Fibroblast of skin of right quadriceps (primary cell): ENCODE data around the gene PLEK2.
"Not testable (repeated sequence)": the region's sequence is repeated elsewhere in the genome, so short reads cannot be mapped to it uniquely, and the experiment has no call there.

Experiments used
- DNase-seq: peaks from one replicate; pipeline ENCODE4 v3.0.0-alpha.2; 2013

Gene PLEK2

GRCh38 chr14:67357186-67357968 lies 54.6 kb downstream of the PLEK2 start:
- DNase-seq: no peak

GRCh38 chr14:67352055-67352454 lies 59.9 kb downstream of the PLEK2 start:
- DNase-seq: no peak

- no peak for DNase-seq
Observed at GRCh38 chr14:67345583-67345982, 66.4 kb downstream of the PLEK2 start.

- no peak for DNase-seq
Observed at GRCh38 chr14:67343601-67344230, 68.2 kb downstream of the PLEK2 start.

- DNase-seq: not testable (repeated sequence)
Observed at GRCh38 chr14:67341231-67341630, 70.7 kb downstream of the PLEK2 start.
